Endothelial cell of umbilical vein (primary cell): ENCODE results near the gene ZNF626. TPM values are rescaled to one million over a fixed set of nuclear protein-coding genes. Genes with fewer than 3 reads are reported as not detected.

ENCODE experiments used
- BruUV-seq: library from RNA; stranded (reverse); fragments of 400-500 nt; replicated peaks from 2 replicates; lab custom pipeline; 2021; lab: Mats Ljungman, UMichigan
- CTCF ChIA-PET: fragments of 300-600, 350-600 bp; sonication (Branson Sonifier 250); formaldehyde crosslinking; loops from one replicate; lab custom pipeline; 2021; ENCODE audit warnings: antibody characterized with exemption, inconsistent platforms; lab: Charles Lee
- POLR2A ChIA-PET: fragments of 300-600, 350-600 bp; sonication (Branson Sonifier 250); formaldehyde crosslinking; loops from one replicate; lab custom pipeline; 2021; ENCODE audit warnings: antibody characterized with exemption, inconsistent platforms; lab: Charles Lee
- DNase-seq: peaks from one replicate; pipeline ENCODE4 v3.0.0-alpha.2; 2011; ENCODE audit warnings: low read depth, low spot score
- FAIRE-seq: peaks from 2 replicates; lab custom pipeline; 2011; peaks lifted over from hg19 to GRCh38; lab: Jason Lieb, UNC
- H2AFZ ChIP-seq: 2 replicates; pipeline ENCODE4 v1.6.0; 2012; ENCODE audit warnings: low read depth, low read length, control low read depth, inconsistent platforms
- H3K27ac ChIP-seq: 2 replicates; pipeline ENCODE4 v1.5.1; 2011; ENCODE audit warnings: low read depth, mild to moderate bottlenecking, control low read depth, low read length, moderate library complexity; ENCODE audit not compliant: insufficient read depth
- H3K27me3 ChIP-seq, 2 experiments: 2 replicates each; pipeline versions ENCODE4 v1.6.0 to v1.6.1; 2011; ENCODE audit warnings: low read length in 2 of 2, mixed read lengths in 1 of 2; ENCODE audit not compliant: control insufficient read depth in 2 of 2, insufficient read depth in 2 of 2
- H3K36me3 ChIP-seq, 2 experiments: 2 replicates in 1 of 2; 3 replicates in 1 of 2; pipeline ENCODE4 v1.5.1; 2011; ENCODE audit warnings: low read length in 2 of 2, mild to moderate bottlenecking in 1 of 2, moderate library complexity in 1 of 2; ENCODE audit not compliant: control insufficient read depth in 2 of 2, insufficient read depth in 2 of 2; ENCODE audit errors: extremely low read depth in 1 of 2
- H3K4me1 ChIP-seq: 3 replicates; pipeline ENCODE4 v1.5.1; 2011; ENCODE audit warnings: mild to moderate bottlenecking, low read length; ENCODE audit not compliant: control insufficient read depth, insufficient read depth; ENCODE audit errors: extremely low read depth
- H3K4me2 ChIP-seq: 2 replicates; pipeline ENCODE4 v1.6.1; 2011; ENCODE audit warnings: low read length, control low read depth, mixed read lengths; ENCODE audit not compliant: insufficient read depth
- H3K4me3 ChIP-seq, 3 experiments: fragments of 200-600 bp in 1 of 3; sonication (generic), shearing (Covaris generic) in 1 of 3; replicated peaks in 1 of 3; 2 replicates each; pipeline ENCODE4 v1.5.1; 2011 to 2016; ENCODE audit warnings: control low read depth in 3 of 3, low read length in 3 of 3, mild to moderate bottlenecking in 2 of 3, inconsistent platforms in 1 of 3, low read depth in 1 of 3, moderate library complexity in 1 of 3; ENCODE audit not compliant: insufficient read depth in 1 of 3
- H3K79me2 ChIP-seq: 2 replicates; pipeline ENCODE4 v1.6.0; 2012; ENCODE audit warnings: low read length, inconsistent platforms; ENCODE audit not compliant: control insufficient read depth, insufficient read depth
- H3K9ac ChIP-seq: replicated peaks from 2 replicates; pipeline ENCODE3; 2011; ENCODE audit warnings: low read length, control low read depth; ENCODE audit not compliant: insufficient read depth; ENCODE audit errors: extremely low read depth
- H3K9me1 ChIP-seq: replicated peaks from 3 replicates; pipeline ENCODE4 v1.6.0; 2011; ENCODE audit warnings: mild to moderate bottlenecking, low read length; ENCODE audit not compliant: control insufficient read depth, insufficient read depth; ENCODE audit errors: extremely low read depth
- H3K9me3 ChIP-seq: replicated peaks from 2 replicates; pipeline ENCODE4 v1.5.1; 2012; ENCODE audit warnings: low read length, inconsistent platforms; ENCODE audit not compliant: control insufficient read depth, insufficient read depth
- H4K20me1 ChIP-seq: replicated peaks from 2 replicates; pipeline ENCODE3; 2011; ENCODE audit warnings: mild to moderate bottlenecking, low read length; ENCODE audit not compliant: control insufficient read depth, insufficient read depth; ENCODE audit errors: extremely low read depth
- EZH2 ChIP-seq: IDR thresholded peaks from 2 replicates; pipeline ENCODE4 v1.6.1; 2012; ENCODE audit warnings: borderline replicate concordance, low read depth, mild to moderate bottlenecking, moderate library complexity, low read length, inconsistent platforms; ENCODE audit not compliant: severe bottlenecking
- FOS ChIP-seq: IDR thresholded peaks from 2 replicates; pipeline ENCODE4 v1.6.1; 2011; ENCODE audit warnings: mild to moderate bottlenecking, low read length, moderate library complexity, borderline replicate concordance; ENCODE audit not compliant: insufficient read depth
- GATA2 ChIP-seq: IDR thresholded peaks from 2 replicates; pipeline ENCODE4 v1.7.0; 2011; ENCODE audit warnings: low read depth, mild to moderate bottlenecking, moderate library complexity, mixed read lengths, low read length; ENCODE audit not compliant: insufficient read length, insufficient read depth
- JUN ChIP-seq: IDR thresholded peaks from 2 replicates; pipeline ENCODE4 v1.6.1; 2011; ENCODE audit warnings: borderline replicate concordance, low read depth; ENCODE audit not compliant: insufficient read length, insufficient read depth
- MYC ChIP-seq: IDR thresholded peaks from one replicate; pipeline ENCODE4 v1.6.1; 2011; ENCODE audit warnings: mild to moderate bottlenecking, low read depth, low read length
- POLR2A ChIP-seq: IDR thresholded peaks from 2 replicates; pipeline ENCODE4 v1.6.1; 2012; ENCODE audit warnings: low read depth, mild to moderate bottlenecking, control low read depth, low read length
- POLR2AphosphoS5 ChIP-seq: IDR thresholded peaks from 2 replicates; pipeline ENCODE4 v1.6.1; 2012; ENCODE audit warnings: low read depth, mild to moderate bottlenecking, control low read depth, low read length, moderate library complexity; ENCODE audit not compliant: insufficient read depth
- dilution Hi-C: fragments of 300-500 bp; cut with MboI; formaldehyde crosslinking; loops from one replicate; pipeline ENCODE4 v1.15.0; 2019; ENCODE audit warnings: low sequenced_read_pairs; ENCODE audit not compliant: extremely low pct_ligation_motif_present
- intact Hi-C: fragments of 100-400 bp; cut with micrococcal nuclease; formaldehyde crosslinking; loops from one replicate; pipeline ENCODE4 v1.10.0; 2022
- polyA plus RNA-seq, 4 experiments: library from polyadenylated mRNA; depleted of rRNA in 3 of 4; stranded (reverse) in 3 of 4; unstranded in 1 of 4; fragments of >200 nt; gene quantifications; 2 replicates each; pipeline versions ENCODE4 v1.2.1 to v1.2.3, GENCODE V29; 2011 to 2012; ENCODE audit warnings: missing spikeins in 1 of 4
- total RNA-seq: library from RNA; stranded (reverse); gene quantifications from 2 replicates; pipeline ENCODE4 v1.2.3, GENCODE V29; 2021
- TF ChIP-seq, protein P1 (sequence below): IDR thresholded peaks from 2 replicates; pipeline ENCODE4 v1.6.1; 2011; ENCODE audit not compliant: insufficient read depth, insufficient read length
- TF ChIP-seq, protein P2 (sequence below), 2 donors: IDR thresholded peaks; 1 replicate in 1 of 2; 2 replicates in 1 of 2; pipeline ENCODE4 v1.5.1; 2011; ENCODE audit warnings: low read length in 2 of 2, mild to moderate bottlenecking in 2 of 2, moderate library complexity in 2 of 2, control low read depth in 1 of 2, inconsistent platforms in 1 of 2, low read depth in 1 of 2; ENCODE audit not compliant: insufficient read depth in 1 of 2; ENCODE audit errors: extremely low read depth in 1 of 2

The ZNF626 gene
- total and polyA plus RNA-seq, 2 donors (not counting 3 experiments of a cell fraction or from before 2014, with no cell fraction given), result 2.2 to 7.7 TPM

DNA sequence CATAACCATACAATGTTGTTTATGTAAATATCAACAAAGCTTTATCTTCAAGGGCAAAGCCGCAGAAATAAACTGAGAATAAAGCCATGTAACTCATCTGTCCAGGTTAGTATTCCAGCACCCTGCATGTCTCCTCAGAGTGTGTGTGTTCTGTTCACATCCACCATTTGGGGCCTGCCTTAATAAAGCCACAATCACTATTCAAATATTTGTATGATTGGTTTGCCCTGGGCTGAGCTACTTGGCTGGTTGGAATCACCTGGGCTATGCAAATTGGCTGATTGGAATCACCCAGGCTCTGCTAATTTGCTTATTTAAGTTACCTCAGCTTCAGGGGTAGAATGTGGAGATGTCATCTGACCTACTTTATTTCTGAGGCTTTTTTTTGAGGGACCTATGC, 53.4 kb downstream of the ZNF626 start:
- Histone ChIP-seq H3K4me3 (no peak overlapping the region), H3K79me2 (no peaks in the 10 kb centered on the region), H3K4me2 (no peak overlapping the region), H3K9ac (no peak overlapping the region), H3K36me3 (no peaks in the 10 kb centered on the region), H3K9me3 (peaks cover 4% of the 10 kb centered on the region), H4K20me1 (no peaks in the 10 kb centered on the region), H3K27ac (no peak overlapping the region), H3K9me1 (no peaks in the 10 kb centered on the region), H3K27me3 (no peaks in the 10 kb centered on the region), H2AFZ (no peak overlapping the region), H3K4me1 (no peaks in the 10 kb centered on the region)
- dilution Hi-C loops, result no loop called here
- no TSS peak for BruUV-seq
- TF ChIP-seq, protein P1, sequence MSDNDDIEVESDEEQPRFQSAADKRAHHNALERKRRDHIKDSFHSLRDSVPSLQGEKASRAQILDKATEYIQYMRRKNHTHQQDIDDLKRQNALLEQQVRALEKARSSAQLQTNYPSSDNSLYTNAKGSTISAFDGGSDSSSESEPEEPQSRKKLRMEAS, result no peak
- TF ChIP-seq EZH2, result no peak
- TF ChIP-seq MYC, result no peak
- TF ChIP-seq FOS, result no peak
- no peak for TF ChIP-seq POLR2A
- TF ChIP-seq POLR2AphosphoS5, result no peak
- TF ChIP-seq JUN, result no peak
- no peak for TF ChIP-seq GATA2
- TF ChIP-seq, protein P2, sequence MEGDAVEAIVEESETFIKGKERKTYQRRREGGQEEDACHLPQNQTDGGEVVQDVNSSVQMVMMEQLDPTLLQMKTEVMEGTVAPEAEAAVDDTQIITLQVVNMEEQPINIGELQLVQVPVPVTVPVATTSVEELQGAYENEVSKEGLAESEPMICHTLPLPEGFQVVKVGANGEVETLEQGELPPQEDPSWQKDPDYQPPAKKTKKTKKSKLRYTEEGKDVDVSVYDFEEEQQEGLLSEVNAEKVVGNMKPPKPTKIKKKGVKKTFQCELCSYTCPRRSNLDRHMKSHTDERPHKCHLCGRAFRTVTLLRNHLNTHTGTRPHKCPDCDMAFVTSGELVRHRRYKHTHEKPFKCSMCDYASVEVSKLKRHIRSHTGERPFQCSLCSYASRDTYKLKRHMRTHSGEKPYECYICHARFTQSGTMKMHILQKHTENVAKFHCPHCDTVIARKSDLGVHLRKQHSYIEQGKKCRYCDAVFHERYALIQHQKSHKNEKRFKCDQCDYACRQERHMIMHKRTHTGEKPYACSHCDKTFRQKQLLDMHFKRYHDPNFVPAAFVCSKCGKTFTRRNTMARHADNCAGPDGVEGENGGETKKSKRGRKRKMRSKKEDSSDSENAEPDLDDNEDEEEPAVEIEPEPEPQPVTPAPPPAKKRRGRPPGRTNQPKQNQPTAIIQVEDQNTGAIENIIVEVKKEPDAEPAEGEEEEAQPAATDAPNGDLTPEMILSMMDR (IDR thresholded peaks at IDR 0.05; ENCODE audit: extremely low read depth in 1 of 2, insufficient read depth in 1 of 2, low read depth in 1 of 2, low read length in 2 of 2), result no peak
- CTCF ChIA-PET, result no interaction called here
- POLR2A ChIA-PET, result no interaction called here
- DNase-seq, result no peak
- intact Hi-C loops, result no loop called here
- no peak for FAIRE-seq

Other genes with a start within 250 kb of the ZNF626 start
- 4.8 and 6.0 TPM in 2 replicates for gene ZNF737, start 95.8 kb downstream of the ZNF626 start, total RNA-seq
- 2.5 and 2.7 TPM in 2 replicates for gene ZNF737, start 95.8 kb downstream of the ZNF626 start, polyA plus RNA-seq
- gene ZNF66, start 114.7 kb upstream of the ZNF626 start, total RNA-seq, result 4.0 and 4.5 TPM in 2 replicates
- 1.1 and 1.5 TPM in 2 replicates for gene ZNF66, start 114.7 kb upstream of the ZNF626 start, polyA plus RNA-seq